Measurements from ENCODE around the gene CLGN.
"Not testable (repeated sequence)": the region's sequence is repeated elsewhere in the genome, so short reads cannot be mapped to it uniquely, and the experiment has no call there.

Gene CLGN

GRCh38 chr4:140463182-140463581 lies 35.7 kb upstream of the CLGN start:
- no peak for TF ChIP-seq CTCF (IDR thresholded peaks at IDR 0.05; ENCODE audit: low read depth, low read length, missing control alignments)
- in situ Hi-C loops (cut with HindIII; ENCODE audit: low sequenced_read_pairs): no loop called here
- no peak for DNase-seq (ENCODE audit: low read depth)
- no peak overlapping the region for H3K4me3 ChIP-seq (ENCODE audit: low read depth, low read length)

- no peak for TF ChIP-seq CTCF (IDR thresholded peaks at IDR 0.05; ENCODE audit: low read depth, low read length, missing control alignments)
- in situ Hi-C loops (cut with HindIII; ENCODE audit: low sequenced_read_pairs): loop anchor here (5.0 kb wide), 1 partner anchor 37 kb away; no protein-coding TSS in a partner anchor
- no peak overlapping the region for H3K4me3 ChIP-seq (ENCODE audit: low read depth, low read length)
- DNase-seq (ENCODE audit: low read depth): no peak
Measured at GRCh38 chr4:140450352-140450751, 22.9 kb upstream of the CLGN start.

- no peak for DNase-seq (ENCODE audit: low read depth)
- TF ChIP-seq CTCF (IDR thresholded peaks at IDR 0.05; ENCODE audit: low read depth, low read length, missing control alignments): no peak
- in situ Hi-C loops (cut with HindIII; ENCODE audit: low sequenced_read_pairs): no loop called here
- H3K4me3 ChIP-seq (ENCODE audit: low read depth, low read length): no peak overlapping the region
Measured at GRCh38 chr4:140448830-140449229, 21.4 kb upstream of the CLGN start.

- TF ChIP-seq CTCF (IDR thresholded peaks at IDR 0.05; ENCODE audit: low read depth, low read length, missing control alignments): no peak
- in situ Hi-C loops (cut with HindIII; ENCODE audit: low sequenced_read_pairs): no loop called here
- DNase-seq (ENCODE audit: low read depth): no peak
- no peak overlapping the region for H3K4me3 ChIP-seq (ENCODE audit: low read depth, low read length)
Measured at GRCh38 chr4:140448162-140448561, 20.7 kb upstream of the CLGN start.

GRCh38 chr4:140444347-140444746 lies 16.9 kb upstream of the CLGN start:
- DNase-seq (ENCODE audit: low read depth); H3K4me3 ChIP-seq (ENCODE audit: low read depth, low read length); in situ Hi-C loops (cut with HindIII; ENCODE audit: low sequenced_read_pairs): not testable (repeated sequence)

GRCh38 chr4:140439644-140440142 lies 12.2 kb upstream of the CLGN start:
- no peak overlapping the region for H3K4me3 ChIP-seq (ENCODE audit: low read depth, low read length)
- no peak for TF ChIP-seq CTCF (IDR thresholded peaks at IDR 0.05; ENCODE audit: low read depth, low read length, missing control alignments)
- DNase-seq (ENCODE audit: low read depth): no peak
- in situ Hi-C loops (cut with HindIII; ENCODE audit: low sequenced_read_pairs): no loop called here

GRCh38 chr4:140427919-140428471 lies 547 bp upstream of the CLGN start:
- DNase-seq (ENCODE audit: low read depth): no peak
- no peak for TF ChIP-seq CTCF (IDR thresholded peaks at IDR 0.05; ENCODE audit: low read depth, low read length, missing control alignments)
- in situ Hi-C loops (cut with HindIII; ENCODE audit: low sequenced_read_pairs): no loop called here
- H3K4me3 ChIP-seq (ENCODE audit: low read depth, low read length): peak overlapping the region; percentile 76

Data from astrocyte of the cerebellum (primary cell).